Fibroblast of villous mesenchyme (primary cell): ENCODE results near the gene PSMB11. TPM values are rescaled to one million over a fixed set of nuclear protein-coding genes. Genes with fewer than 3 reads are reported as not detected.

Experiments used
- DNase-seq: peaks from one replicate; pipeline ENCODE4 v3.0.0-alpha.2; 2010; ENCODE audit warnings: low read depth
- H3K4me3 ChIP-seq: 2 replicates; pipeline ENCODE4 v1.5.1; 2011; ENCODE audit warnings: low read depth, mild to moderate bottlenecking, low read length
- total RNA-seq: library from RNA; depleted of rRNA; stranded (reverse); fragments of >200 nt; gene quantifications from 2 replicates; pipeline ENCODE4 v1.2.3, GENCODE V29; 2012
- TF ChIP-seq, protein P1 (sequence below): IDR thresholded peaks from 2 replicates; pipeline ENCODE4 v1.5.1; 2012; ENCODE audit warnings: low read depth, mild to moderate bottlenecking, low read length; ENCODE audit not compliant: insufficient read depth

The PSMB11 gene
- total RNA-seq, 1 donor: not detected

GRCh38 chr14:23018107-23018506 is 23.9 kb upstream of the PSMB11 start:
- no peak for DNase-seq
- no peak overlapping the region for H3K4me3 ChIP-seq
- TF ChIP-seq, protein P1, sequence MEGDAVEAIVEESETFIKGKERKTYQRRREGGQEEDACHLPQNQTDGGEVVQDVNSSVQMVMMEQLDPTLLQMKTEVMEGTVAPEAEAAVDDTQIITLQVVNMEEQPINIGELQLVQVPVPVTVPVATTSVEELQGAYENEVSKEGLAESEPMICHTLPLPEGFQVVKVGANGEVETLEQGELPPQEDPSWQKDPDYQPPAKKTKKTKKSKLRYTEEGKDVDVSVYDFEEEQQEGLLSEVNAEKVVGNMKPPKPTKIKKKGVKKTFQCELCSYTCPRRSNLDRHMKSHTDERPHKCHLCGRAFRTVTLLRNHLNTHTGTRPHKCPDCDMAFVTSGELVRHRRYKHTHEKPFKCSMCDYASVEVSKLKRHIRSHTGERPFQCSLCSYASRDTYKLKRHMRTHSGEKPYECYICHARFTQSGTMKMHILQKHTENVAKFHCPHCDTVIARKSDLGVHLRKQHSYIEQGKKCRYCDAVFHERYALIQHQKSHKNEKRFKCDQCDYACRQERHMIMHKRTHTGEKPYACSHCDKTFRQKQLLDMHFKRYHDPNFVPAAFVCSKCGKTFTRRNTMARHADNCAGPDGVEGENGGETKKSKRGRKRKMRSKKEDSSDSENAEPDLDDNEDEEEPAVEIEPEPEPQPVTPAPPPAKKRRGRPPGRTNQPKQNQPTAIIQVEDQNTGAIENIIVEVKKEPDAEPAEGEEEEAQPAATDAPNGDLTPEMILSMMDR: no peak

DNA sequence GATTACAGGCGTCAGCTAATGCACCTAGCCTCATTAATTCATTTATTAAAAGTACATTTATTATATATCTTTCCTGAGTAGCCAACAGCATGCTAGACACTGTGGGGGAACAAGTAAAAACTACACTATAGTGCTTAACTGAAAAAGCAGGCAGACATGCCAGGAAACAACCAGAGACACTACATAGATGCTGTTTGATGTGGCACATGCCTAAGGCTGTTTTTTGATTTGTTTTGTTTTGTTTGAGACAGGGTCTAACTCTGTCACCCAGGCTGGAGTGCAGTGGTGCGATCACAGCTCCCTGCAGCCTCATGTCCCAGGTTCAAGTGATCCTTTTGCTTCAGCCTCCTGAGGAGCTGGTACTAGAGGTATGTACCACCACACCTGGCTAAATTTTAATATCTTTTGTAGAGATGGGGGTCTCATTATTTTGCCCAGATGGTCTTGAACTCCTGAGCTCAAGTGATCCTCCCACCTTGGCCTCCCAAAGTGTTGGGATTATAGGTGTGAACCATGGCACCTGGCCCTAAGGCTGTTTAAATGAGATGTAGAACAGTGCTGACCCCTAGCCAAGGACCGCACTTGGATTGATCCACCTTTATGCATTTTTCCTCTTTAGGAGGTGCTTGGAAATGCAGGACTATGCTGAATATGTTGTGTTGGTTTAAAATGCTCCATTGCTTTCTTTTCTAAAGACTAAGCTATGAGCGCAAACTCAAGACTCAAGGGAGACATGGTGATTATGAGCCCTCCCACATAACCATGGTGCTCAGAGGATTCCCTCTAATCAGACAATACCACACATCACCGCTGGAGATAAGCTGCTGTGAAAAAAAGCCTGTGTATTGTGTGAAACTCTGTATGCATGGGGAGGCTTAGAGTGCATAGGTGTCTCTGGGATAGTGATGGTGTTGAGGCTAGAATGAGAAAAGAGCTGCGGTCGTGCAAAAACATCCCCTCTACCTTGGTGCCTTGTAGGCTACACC is 21.6 kb upstream of the PSMB11 start:
- TF ChIP-seq, protein P1: no peak
- no peak for DNase-seq
- no peak overlapping the region for H3K4me3 ChIP-seq

- H3K4me3 ChIP-seq: no peak overlapping the region
- TF ChIP-seq, protein P1: no peak
- DNase-seq: no peak
Observed at GRCh38 chr14:23021434-23021833, 20.6 kb upstream of the PSMB11 start.

GRCh38 chr14:23021889-23022442 is 20.0 kb upstream of the PSMB11 start:
- DNase-seq: no peak
- TF ChIP-seq, protein P1: no peak
- H3K4me3 ChIP-seq: no peak overlapping the region

GRCh38 chr14:23023022-23023794 is 18.8 kb upstream of the PSMB11 start:
- DNase-seq: no peak
- TF ChIP-seq, protein P1: no peak
- H3K4me3 ChIP-seq: no peak overlapping the region

GRCh38 chr14:23023795-23024152 is 18.2 kb upstream of the PSMB11 start:
- no peak overlapping the region for H3K4me3 ChIP-seq
- no peak for DNase-seq
- TF ChIP-seq, protein P1: no peak
